Karpas-422 (cell line): ENCODE data around the gene FBXL13. TPM values are rescaled to one million over a fixed set of nuclear protein-coding genes. Genes with fewer than 3 reads are reported as not detected.

Experiments
- DNase-seq: peaks from one replicate; pipeline ENCODE4 v3.0.0-alpha.2; 2015
- H2AFZ ChIP-seq: fragments of 200-600 bp; sonication (generic); 2 replicates; pipeline ENCODE4 v1.6.1; 2014; ENCODE audit warnings: antibody characterized with exemption, low read length, mixed read lengths
- H3K27ac ChIP-seq: fragments of 200-600 bp; sonication (generic); 2 replicates; pipeline ENCODE4 v1.5.1; 2014; ENCODE audit warnings: mild to moderate bottlenecking, low read length, moderate library complexity
- H3K27me3 ChIP-seq: fragments of 200-600 bp; sonication (generic); 2 replicates; pipeline ENCODE4 v1.6.1; 2014; ENCODE audit warnings: low read length, mixed read lengths
- H3K36me3 ChIP-seq: fragments of 200-600 bp; sonication (generic); 2 replicates; pipeline ENCODE4 v1.6.1; 2014; ENCODE audit warnings: low read length, mixed read lengths; ENCODE audit not compliant: insufficient read depth
- H3K4me1 ChIP-seq: fragments of 200-600 bp; sonication (generic); 2 replicates; pipeline ENCODE4 v1.6.1; 2014; ENCODE audit warnings: mild to moderate bottlenecking, low read length, mixed read lengths
- H3K4me2 ChIP-seq: fragments of 200-600 bp; sonication (generic); 2 replicates; pipeline ENCODE4 v1.6.1; 2014; ENCODE audit warnings: low read length, low read depth, mild to moderate bottlenecking; ENCODE audit not compliant: poor library complexity, severe bottlenecking
- H3K4me3 ChIP-seq: fragments of 200-600 bp; sonication (generic); 2 replicates; pipeline ENCODE4 v1.5.1; 2014; ENCODE audit warnings: mild to moderate bottlenecking, antibody characterized with exemption, low read length, mixed read lengths
- H3K79me2 ChIP-seq: fragments of 200-600 bp; sonication (generic); 2 replicates; pipeline ENCODE4 v1.6.1; 2014; ENCODE audit warnings: mild to moderate bottlenecking, low read length, mixed read lengths
- H3K9ac ChIP-seq: fragments of 200-600 bp; sonication (generic); 2 replicates; pipeline ENCODE4 v1.6.0; 2014; ENCODE audit warnings: low read length
- H3K9me2 ChIP-seq: fragments of 200-600 bp; sonication (generic), shearing (Covaris generic); replicated peaks from 2 replicates; pipeline ENCODE4 v1.6.0; 2014; ENCODE audit warnings: mild to moderate bottlenecking, low read length, moderate library complexity; ENCODE audit not compliant: insufficient read depth
- H3K9me3 ChIP-seq: fragments of 300-700, 200-600 bp; sonication (generic); 2 replicates; pipeline ENCODE4 v1.6.1; 2014; ENCODE audit warnings: low read length, mixed read lengths
- H4K20me1 ChIP-seq: fragments of 200-600 bp; sonication (generic); 2 replicates; pipeline ENCODE4 v1.6.1; 2014; ENCODE audit warnings: mild to moderate bottlenecking, antibody characterized with exemption, low read length, low read depth; ENCODE audit not compliant: insufficient read depth
- total RNA-seq: library from RNA; depleted of rRNA; stranded (reverse); fragments of >200 nt; shearing (Covaris generic); gene quantifications from 2 replicates; pipeline ENCODE4 v1.2.3, GENCODE V29; 2014; ENCODE audit warnings: low replicate concordance

The FBXL13 gene
- total RNA-seq, 1 experiment from 2014 or later, result 4.2 TPM

- Histone ChIP-seq H3K4me3 (no peak overlapping the region), H3K9me2 (no peaks in the 10 kb centered on the region), H3K4me1 (no peaks in the 10 kb centered on the region), H3K79me2 (no peaks in the 10 kb centered on the region), H3K9me3 (no peaks in the 10 kb centered on the region), H3K27ac (no peak overlapping the region), H4K20me1 (no peaks in the 10 kb centered on the region), H3K9ac (no peak overlapping the region), H3K36me3 (no peaks in the 10 kb centered on the region), H3K4me2 (no peak overlapping the region), H3K27me3 (no peaks in the 10 kb centered on the region; the same call in 1 of the 2 replicates), H2AFZ (no peak overlapping the region)
- DNase-seq, result peak; percentile 5
Observed at GRCh38 chr7:102873470-102874165, 201.0 kb downstream of the FBXL13 start.

GRCh38 chr7:102872460-102872859, 202.1 kb downstream of the FBXL13 start:
- H3K27ac ChIP-seq, result no peak overlapping the region
- no peaks in the 10 kb centered on the region for H3K4me1 ChIP-seq
- peak; percentile 30 for DNase-seq
- H3K27me3 ChIP-seq, result no peaks in the 10 kb centered on the region; the same call in 1 of the 2 replicates
- no peaks in the 10 kb centered on the region for H3K36me3 ChIP-seq
- no peaks in the 10 kb centered on the region for H3K79me2 ChIP-seq
- H3K9me3 ChIP-seq, result no peaks in the 10 kb centered on the region
- H3K4me3 ChIP-seq, result no peak overlapping the region
- no peak overlapping the region for H2AFZ ChIP-seq
- H4K20me1 ChIP-seq, result no peaks in the 10 kb centered on the region
- no peak overlapping the region for H3K9ac ChIP-seq
- no peaks in the 10 kb centered on the region for H3K9me2 ChIP-seq
- no peak overlapping the region for H3K4me2 ChIP-seq

- Histone ChIP-seq H3K79me2 (no peaks in the 10 kb centered on the region), H3K36me3 (no peaks in the 10 kb centered on the region), H3K4me2 (no peak overlapping the region), H3K27me3 (no peaks in the 10 kb centered on the region), H3K4me1 (no peaks in the 10 kb centered on the region), H3K27ac (no peak overlapping the region), H3K9ac (no peak overlapping the region), H3K9me2 (no peaks in the 10 kb centered on the region), H4K20me1 (no peaks in the 10 kb centered on the region), H2AFZ (no peak overlapping the region), H3K4me3 (no peak overlapping the region), H3K9me3 (no peaks in the 10 kb centered on the region)
- DNase-seq, result no peak
Observed at GRCh38 chr7:102869195-102869594, 205.4 kb downstream of the FBXL13 start.

DNA sequence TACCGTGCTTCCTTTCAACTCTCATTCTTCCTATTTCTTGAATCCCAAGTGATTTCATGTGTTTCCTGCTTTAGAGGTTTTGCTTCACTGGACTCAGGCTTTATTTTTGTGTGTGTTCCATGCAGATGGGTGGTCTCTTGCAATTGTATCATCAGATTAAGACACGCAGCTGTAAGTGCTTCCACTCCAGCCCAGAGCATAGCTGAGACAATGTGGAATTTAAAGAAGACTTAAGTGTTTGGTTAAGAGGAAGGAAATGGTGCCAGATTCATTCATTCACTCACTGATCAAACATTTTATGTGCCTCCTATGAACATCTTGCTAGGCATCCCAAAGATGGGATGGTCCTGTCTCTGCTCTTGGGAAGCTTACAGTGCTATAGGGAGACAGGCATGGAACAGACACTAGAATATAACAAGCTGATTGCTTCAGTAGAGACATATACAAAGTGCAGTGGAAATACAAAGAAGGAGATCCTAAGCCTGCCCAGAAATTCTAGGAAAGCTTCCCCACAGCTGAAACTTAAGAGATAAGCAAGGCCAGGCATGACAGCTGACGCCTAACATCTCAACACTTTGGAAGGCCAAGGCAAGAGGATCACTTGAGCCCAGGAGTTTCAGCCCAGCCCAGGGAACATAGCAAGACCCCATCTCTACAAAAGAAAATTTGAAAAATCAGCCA, 207.9 kb downstream of the FBXL13 start:
- Histone ChIP-seq H3K4me3 (no peak overlapping the region), H3K9ac (no peak overlapping the region), H3K4me2 (no peak overlapping the region), H3K9me2 (no peaks in the 10 kb centered on the region), H3K4me1 (no peaks in the 10 kb centered on the region), H3K79me2 (no peaks in the 10 kb centered on the region), H3K27ac (no peak overlapping the region), H3K9me3 (no peaks in the 10 kb centered on the region), H3K27me3 (no peaks in the 10 kb centered on the region), H4K20me1 (no peaks in the 10 kb centered on the region), H3K36me3 (no peaks in the 10 kb centered on the region), H2AFZ (no peak overlapping the region)
- no peak for DNase-seq

GRCh38 chr7:102864958-102865357, 209.6 kb downstream of the FBXL13 start:
- H3K4me2 ChIP-seq, result no peak overlapping the region
- no peak for DNase-seq
- H3K9me2 ChIP-seq, result no peaks in the 10 kb centered on the region
- H3K79me2 ChIP-seq, result no peaks in the 10 kb centered on the region
- H3K27me3 ChIP-seq, result no peaks in the 10 kb centered on the region
- no peak overlapping the region for H2AFZ ChIP-seq
- no peaks in the 10 kb centered on the region for H3K36me3 ChIP-seq
- H3K4me3 ChIP-seq, result no peak overlapping the region
- no peak overlapping the region for H3K27ac ChIP-seq
- no peaks in the 10 kb centered on the region for H3K4me1 ChIP-seq
- no peaks in the 10 kb centered on the region for H4K20me1 ChIP-seq
- H3K9ac ChIP-seq, result no peak overlapping the region
- H3K9me3 ChIP-seq, result no peaks in the 10 kb centered on the region

DNA sequence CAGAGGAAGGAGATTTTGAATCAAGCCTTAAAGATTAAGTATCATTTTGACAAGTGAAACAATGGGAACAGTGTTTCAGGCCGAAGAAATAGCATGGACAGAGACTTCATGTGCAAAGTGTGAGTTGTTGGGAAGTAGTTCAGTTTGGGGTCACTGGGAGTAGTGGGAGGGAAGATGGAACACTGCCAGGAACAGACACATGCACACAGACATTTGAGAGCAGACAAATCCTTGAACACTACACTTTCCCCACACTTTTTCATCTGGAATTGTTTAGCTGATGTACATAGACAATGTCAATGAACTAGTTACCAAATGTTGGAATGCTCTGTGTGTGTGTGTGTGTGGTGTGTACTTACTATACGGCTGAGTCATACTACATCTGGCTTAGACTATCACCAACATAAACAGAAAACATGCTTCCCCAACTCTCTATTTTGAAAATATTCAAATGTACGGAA, 214.2 kb downstream of the FBXL13 start:
- no peaks in the 10 kb centered on the region for H3K4me1 ChIP-seq
- H4K20me1 ChIP-seq, result no peaks in the 10 kb centered on the region
- H3K9me2 ChIP-seq, result no peaks in the 10 kb centered on the region
- H2AFZ ChIP-seq, result no peak overlapping the region
- H3K4me3 ChIP-seq, result no peak overlapping the region
- no peaks in the 10 kb centered on the region for H3K36me3 ChIP-seq
- H3K27ac ChIP-seq, result no peak overlapping the region
- no peak overlapping the region for H3K9ac ChIP-seq
- H3K9me3 ChIP-seq, result no peaks in the 10 kb centered on the region
- no peak overlapping the region for H3K4me2 ChIP-seq
- H3K79me2 ChIP-seq, result no peaks in the 10 kb centered on the region
- no peak for DNase-seq
- no peaks in the 10 kb centered on the region for H3K27me3 ChIP-seq

DNA sequence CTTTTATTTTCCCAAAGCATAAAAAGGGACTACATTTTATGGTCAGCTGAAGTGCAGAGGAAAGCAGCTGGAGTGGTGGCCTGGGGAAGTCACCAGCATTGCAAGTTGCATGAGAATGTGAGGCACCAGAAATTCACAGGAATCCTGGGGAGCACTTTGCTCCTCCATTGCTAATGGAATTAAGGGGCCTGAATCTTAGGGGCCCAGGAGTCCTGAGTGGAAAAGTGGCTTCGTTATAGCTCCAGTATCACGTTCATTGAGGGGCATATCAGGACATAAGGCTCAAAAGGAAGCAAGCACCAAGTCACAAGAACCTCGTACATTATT, 214.8 kb downstream of the FBXL13 start:
- no peaks in the 10 kb centered on the region for H3K79me2 ChIP-seq
- H4K20me1 ChIP-seq, result no peaks in the 10 kb centered on the region
- no peak overlapping the region for H2AFZ ChIP-seq
- no peaks in the 10 kb centered on the region for H3K4me1 ChIP-seq
- no peaks in the 10 kb centered on the region for H3K9me2 ChIP-seq
- H3K4me3 ChIP-seq, result no peak overlapping the region
- no peaks in the 10 kb centered on the region for H3K36me3 ChIP-seq
- no peak overlapping the region for H3K4me2 ChIP-seq
- H3K9ac ChIP-seq, result no peak overlapping the region
- no peak for DNase-seq
- H3K27ac ChIP-seq, result no peak overlapping the region
- no peaks in the 10 kb centered on the region for H3K27me3 ChIP-seq
- no peaks in the 10 kb centered on the region for H3K9me3 ChIP-seq

DNA sequence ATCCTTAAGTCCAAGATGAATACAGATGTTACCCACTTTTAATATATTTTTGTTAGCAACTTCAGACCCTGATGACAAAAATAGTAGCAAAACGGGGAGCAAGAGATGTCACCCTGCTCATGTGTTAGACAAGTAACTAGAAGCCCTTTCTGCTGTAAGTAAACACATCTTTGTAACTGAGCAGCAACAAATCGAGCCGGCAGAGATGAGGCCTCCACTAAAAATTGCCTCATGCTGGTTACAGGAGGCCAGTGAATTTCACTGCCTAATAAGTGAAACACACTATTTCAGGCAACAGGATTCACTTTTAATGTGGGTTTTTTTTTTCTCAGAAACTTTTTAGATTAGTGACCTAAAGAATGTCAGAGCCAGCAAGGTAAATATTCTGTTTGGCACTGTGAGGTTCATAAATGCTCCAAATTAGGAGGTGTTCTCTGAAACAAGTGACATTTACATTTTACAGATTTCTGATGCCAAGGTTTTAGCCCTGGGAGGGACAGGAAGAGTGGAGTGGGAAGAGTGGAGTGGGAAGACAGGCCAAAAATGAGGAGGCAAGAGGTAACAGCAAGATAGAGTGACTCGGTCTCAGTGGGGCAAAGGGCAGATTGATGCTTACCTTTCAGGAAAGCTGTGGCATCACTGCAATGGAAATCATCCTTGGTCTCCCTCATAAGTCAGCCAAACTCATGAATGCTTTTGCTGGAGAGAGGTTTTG, 215.4 kb downstream of the FBXL13 start:
- H3K4me2 ChIP-seq, result no peak overlapping the region
- H3K9ac ChIP-seq, result no peak overlapping the region
- no peaks in the 10 kb centered on the region for H3K36me3 ChIP-seq
- no peaks in the 10 kb centered on the region for H3K9me2 ChIP-seq
- DNase-seq, result no peak
- H3K4me3 ChIP-seq, result no peak overlapping the region
- no peaks in the 10 kb centered on the region for H3K27me3 ChIP-seq
- H3K79me2 ChIP-seq, result no peaks in the 10 kb centered on the region
- H4K20me1 ChIP-seq, result no peaks in the 10 kb centered on the region
- H3K9me3 ChIP-seq, result no peaks in the 10 kb centered on the region
- no peak overlapping the region for H2AFZ ChIP-seq
- H3K4me1 ChIP-seq, result no peaks in the 10 kb centered on the region
- no peak overlapping the region for H3K27ac ChIP-seq
